Measurements from ENCODE around the gene POLR3B.

POLR3B gene

DNA sequence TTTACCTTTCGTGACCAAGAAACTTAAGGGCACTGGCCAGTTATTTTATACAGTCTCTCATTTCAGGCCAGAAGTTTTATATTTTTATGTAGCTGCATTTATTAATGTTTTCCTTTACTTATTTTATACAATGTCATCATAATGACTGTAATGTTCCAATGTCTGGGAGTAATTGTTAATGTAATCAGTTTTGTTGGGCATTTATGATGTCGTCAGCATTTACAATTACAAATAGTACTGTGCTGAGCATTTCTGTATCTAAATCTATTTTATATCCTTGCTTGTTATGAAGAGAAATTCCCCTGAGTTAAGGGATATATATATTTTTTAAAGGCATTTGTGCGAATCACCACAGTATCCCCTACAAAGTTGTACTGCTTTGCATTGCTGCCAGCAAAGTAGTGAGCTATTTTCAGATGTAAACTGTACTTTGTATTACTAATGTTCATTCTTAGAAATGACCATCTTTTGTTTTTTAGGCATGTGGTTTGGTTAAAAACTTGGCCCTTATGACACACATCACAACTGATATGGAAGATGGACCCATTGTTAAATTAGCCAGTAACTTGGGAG lies 74.4 kb downstream of the POLR3B start:
- DNase-seq (ENCODE audit: extremely low read depth, low read depth), result no peak
- H3K4me3 ChIP-seq (replicated peaks; ENCODE audit: low read depth, low read length), result no peak overlapping the region
- TF ChIP-seq, protein P1, sequence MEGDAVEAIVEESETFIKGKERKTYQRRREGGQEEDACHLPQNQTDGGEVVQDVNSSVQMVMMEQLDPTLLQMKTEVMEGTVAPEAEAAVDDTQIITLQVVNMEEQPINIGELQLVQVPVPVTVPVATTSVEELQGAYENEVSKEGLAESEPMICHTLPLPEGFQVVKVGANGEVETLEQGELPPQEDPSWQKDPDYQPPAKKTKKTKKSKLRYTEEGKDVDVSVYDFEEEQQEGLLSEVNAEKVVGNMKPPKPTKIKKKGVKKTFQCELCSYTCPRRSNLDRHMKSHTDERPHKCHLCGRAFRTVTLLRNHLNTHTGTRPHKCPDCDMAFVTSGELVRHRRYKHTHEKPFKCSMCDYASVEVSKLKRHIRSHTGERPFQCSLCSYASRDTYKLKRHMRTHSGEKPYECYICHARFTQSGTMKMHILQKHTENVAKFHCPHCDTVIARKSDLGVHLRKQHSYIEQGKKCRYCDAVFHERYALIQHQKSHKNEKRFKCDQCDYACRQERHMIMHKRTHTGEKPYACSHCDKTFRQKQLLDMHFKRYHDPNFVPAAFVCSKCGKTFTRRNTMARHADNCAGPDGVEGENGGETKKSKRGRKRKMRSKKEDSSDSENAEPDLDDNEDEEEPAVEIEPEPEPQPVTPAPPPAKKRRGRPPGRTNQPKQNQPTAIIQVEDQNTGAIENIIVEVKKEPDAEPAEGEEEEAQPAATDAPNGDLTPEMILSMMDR (IDR thresholded peaks at IDR 0.05; ENCODE audit: low read depth, low read length, missing control alignments), result no peak

DNA sequence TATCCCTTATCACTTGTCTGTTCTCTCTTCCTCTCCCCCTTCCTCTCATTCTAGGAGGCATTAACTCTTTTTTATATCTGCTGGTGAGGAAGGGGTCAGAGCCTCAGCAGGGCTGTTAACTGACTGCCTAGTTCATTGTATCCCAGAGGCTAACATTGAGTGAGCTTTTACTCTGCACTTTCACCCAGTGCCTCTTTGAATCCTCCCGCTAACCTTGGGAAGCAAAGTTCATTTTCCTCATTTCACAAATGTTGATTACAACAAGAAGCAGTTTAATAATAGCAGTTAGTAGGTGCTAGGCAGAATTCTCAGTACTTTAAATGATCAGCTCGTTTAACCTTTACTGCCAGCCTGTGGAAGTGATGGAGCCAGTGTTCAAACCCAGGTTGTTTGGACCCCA lies 75.5 kb downstream of the POLR3B start:
- TF ChIP-seq, protein P1 (IDR thresholded peaks at IDR 0.05; ENCODE audit: low read depth, low read length, missing control alignments), result no peak
- DNase-seq (ENCODE audit: extremely low read depth, low read depth), result no peak
- H3K4me3 ChIP-seq (replicated peaks; ENCODE audit: low read depth, low read length), result no peak overlapping the region

DNA sequence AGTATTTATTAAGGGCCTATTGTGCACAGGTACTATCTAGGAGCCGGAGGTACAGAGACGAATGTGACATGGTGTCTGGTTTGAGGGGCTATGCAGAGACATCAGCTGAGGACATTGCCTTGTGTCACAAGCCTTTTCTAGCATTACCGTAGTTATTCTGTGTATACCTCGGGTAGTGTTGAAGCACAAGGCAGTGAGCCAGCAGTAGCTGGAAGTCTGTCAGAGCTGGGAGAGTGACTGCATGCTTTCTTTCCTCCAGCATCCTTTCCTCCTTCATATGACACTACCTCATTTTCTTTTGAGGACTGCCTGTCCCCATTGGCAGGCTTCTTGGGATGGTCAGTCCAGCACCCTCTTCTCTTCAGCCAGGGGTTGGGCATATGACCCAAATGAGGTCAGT lies 77.0 kb downstream of the POLR3B start:
- DNase-seq (ENCODE audit: extremely low read depth, low read depth), result no peak
- H3K4me3 ChIP-seq (replicated peaks; ENCODE audit: low read depth, low read length), result no peak overlapping the region
- TF ChIP-seq, protein P1 (IDR thresholded peaks at IDR 0.05; ENCODE audit: low read depth, low read length, missing control alignments), result no peak

DNA sequence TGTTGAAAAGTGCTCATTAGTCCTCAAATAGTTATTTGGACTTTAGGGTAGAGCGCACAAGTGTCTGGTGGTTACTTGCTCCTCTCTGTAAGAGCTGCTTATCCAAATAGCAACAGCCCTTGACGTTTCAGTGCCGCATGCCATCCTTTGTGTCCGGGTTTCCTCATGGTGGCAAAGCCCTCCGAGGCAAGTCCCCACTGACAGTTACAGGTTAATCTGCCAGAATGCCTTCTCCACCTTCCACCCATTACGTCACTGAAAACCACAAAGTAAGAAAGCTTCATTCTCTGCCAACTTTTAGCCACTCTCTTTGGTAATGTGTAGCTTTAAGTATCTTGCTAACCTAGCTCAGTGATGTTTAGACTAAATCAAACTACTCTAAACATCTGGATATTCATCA lies 78.6 kb downstream of the POLR3B start:
- no peak for DNase-seq (ENCODE audit: extremely low read depth, low read depth)
- H3K4me3 ChIP-seq (replicated peaks; ENCODE audit: low read depth, low read length), result no peak overlapping the region
- TF ChIP-seq, protein P1 (IDR thresholded peaks at IDR 0.05; ENCODE audit: low read depth, low read length, missing control alignments), result no peak

DNA sequence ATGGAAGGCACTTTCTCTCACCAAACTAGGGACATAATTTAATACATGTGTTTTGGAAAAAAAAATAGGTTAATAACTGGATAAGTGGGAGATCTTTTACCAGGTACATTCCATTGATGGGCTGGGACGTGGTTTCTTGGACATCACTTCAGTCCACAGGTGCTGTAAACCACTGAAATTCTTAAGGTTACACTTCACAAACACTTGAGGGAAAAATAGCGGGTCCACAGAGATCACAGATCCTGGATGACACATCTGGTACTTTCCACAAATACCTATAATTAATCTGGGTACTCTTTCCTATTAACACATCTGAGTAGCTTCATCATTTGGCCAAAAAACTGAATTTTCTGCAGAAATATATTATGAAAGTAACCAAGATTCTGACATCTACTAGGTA lies 85.0 kb downstream of the POLR3B start:
- H3K4me3 ChIP-seq (replicated peaks; ENCODE audit: low read depth, low read length), result no peak overlapping the region
- DNase-seq (ENCODE audit: extremely low read depth, low read depth), result no peak
- TF ChIP-seq, protein P1 (IDR thresholded peaks at IDR 0.05; ENCODE audit: low read depth, low read length, missing control alignments), result no peak

DNA sequence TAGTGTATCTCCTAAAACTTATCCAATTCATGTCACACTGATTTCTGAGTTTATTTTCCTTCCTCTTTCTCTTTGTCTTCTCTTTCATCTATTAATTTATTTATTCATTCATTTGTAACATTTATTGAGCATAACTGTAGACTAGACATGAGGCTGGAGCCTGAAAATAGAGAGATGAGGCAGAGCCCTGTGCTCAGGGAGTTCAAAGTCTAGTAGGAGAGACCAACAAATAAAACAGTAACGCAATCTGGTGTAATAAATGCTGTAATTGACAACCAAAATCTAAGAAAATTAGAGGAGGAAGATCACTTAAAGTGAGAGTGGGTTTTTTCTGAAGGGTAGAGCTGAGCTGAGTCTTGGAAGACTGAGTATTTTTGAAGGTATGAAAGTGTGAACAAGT lies 87.5 kb downstream of the POLR3B start:
- TF ChIP-seq, protein P1 (IDR thresholded peaks at IDR 0.05; ENCODE audit: low read depth, low read length, missing control alignments), result no peak
- H3K4me3 ChIP-seq (replicated peaks; ENCODE audit: low read depth, low read length), result no peak overlapping the region
- no peak for DNase-seq (ENCODE audit: extremely low read depth, low read depth)

DNA sequence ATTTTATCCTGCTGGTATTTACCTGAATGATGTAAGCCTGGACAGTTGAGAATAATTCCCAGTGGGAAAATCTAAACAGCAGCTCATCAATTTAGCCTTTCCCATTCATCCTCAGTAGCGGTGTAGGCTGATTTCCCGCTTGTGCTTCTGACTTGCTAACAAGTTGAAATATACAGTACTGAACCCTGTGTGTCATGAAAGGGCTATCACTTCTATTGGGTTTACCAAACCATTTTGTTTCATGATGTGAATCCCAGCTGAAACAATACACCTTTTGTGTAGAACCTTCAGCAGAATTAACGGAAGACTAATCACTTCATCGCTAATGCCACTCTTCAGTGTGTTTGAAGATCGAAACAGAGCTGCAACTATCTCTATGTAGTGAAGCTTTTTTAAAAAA lies 88.4 kb downstream of the POLR3B start:
- TF ChIP-seq, protein P1 (IDR thresholded peaks at IDR 0.05; ENCODE audit: low read depth, low read length, missing control alignments), result no peak
- DNase-seq (ENCODE audit: extremely low read depth, low read depth), result no peak

More for the DNA sequence above, 88.4 kb downstream of the POLR3B start:
- no peak overlapping the region for H3K4me3 ChIP-seq (replicated peaks; ENCODE audit: low read depth, low read length)
